MM.1S (cell line): ENCODE measurements around the gene TMEM135.

ENCODE experiments used
- EZH2phosphoT487 ChIP-seq: fragments of 300-600 bp; sonication (generic); IDR thresholded peaks from 2 replicates; pipeline ENCODE4 v1.6.1; 2018; ENCODE audit warnings: antibody characterized with exemption, low read length
- TF ChIP-seq, protein P1 (sequence below): fragments of 300-600 bp; sonication (generic); IDR thresholded peaks from 2 replicates; pipeline ENCODE4 v1.5.1; 2016; ENCODE audit warnings: antibody characterized with exemption, low read length, mixed read lengths

DNA sequence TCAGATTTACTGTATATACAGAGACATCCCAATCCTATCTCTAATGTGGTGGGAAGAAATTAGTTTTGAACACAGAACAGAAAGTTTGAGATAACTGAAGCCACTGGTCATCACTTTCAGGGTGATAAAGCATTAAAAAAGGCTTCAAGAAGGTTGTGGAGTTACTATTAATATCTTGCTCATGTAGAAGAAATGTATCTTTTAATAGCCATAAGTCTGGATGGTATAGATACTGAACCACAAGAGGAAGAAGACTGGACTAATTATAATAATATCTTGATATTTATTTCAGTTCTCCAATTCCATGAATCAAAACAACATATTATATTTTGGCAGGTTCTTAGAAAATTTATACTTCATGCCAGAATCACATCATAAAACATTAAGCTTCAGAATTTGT lies 137.1 kb downstream of the TMEM135 start:
- TF ChIP-seq, protein P1, sequence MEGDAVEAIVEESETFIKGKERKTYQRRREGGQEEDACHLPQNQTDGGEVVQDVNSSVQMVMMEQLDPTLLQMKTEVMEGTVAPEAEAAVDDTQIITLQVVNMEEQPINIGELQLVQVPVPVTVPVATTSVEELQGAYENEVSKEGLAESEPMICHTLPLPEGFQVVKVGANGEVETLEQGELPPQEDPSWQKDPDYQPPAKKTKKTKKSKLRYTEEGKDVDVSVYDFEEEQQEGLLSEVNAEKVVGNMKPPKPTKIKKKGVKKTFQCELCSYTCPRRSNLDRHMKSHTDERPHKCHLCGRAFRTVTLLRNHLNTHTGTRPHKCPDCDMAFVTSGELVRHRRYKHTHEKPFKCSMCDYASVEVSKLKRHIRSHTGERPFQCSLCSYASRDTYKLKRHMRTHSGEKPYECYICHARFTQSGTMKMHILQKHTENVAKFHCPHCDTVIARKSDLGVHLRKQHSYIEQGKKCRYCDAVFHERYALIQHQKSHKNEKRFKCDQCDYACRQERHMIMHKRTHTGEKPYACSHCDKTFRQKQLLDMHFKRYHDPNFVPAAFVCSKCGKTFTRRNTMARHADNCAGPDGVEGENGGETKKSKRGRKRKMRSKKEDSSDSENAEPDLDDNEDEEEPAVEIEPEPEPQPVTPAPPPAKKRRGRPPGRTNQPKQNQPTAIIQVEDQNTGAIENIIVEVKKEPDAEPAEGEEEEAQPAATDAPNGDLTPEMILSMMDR, result no peak
- TF ChIP-seq EZH2phosphoT487, result no peak
